NCI-H1930 (cell line): ENCODE data around the gene KDM4B.

Source experiments
- DNase-seq, 2 experiments: peaks; one replicate each; lab custom pipeline; 2025; lab: John Stamatoyannopoulos, UW

Gene KDM4B

DNA sequence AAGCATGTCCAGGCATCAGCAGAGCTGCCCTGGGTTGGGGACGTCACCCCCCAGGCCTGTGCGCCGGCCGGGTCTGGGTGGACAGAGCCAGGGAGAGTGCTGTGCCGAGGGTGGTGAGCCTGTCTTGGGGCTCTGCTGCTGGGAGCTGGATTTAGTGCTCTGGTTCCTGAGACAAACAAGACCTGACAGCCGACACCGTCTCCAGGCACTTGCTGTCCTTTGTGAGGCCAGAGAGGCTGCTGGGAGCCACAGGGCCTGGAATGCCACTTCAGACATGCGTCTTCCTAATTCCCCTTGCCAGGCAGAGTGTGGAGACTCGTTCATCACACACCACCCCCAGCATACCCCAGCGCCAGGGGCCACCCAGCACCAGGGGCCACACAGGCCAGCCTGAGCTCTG is 165.8 kb downstream of the KDM4B start:
- DNase-seq, result no peak

DNA sequence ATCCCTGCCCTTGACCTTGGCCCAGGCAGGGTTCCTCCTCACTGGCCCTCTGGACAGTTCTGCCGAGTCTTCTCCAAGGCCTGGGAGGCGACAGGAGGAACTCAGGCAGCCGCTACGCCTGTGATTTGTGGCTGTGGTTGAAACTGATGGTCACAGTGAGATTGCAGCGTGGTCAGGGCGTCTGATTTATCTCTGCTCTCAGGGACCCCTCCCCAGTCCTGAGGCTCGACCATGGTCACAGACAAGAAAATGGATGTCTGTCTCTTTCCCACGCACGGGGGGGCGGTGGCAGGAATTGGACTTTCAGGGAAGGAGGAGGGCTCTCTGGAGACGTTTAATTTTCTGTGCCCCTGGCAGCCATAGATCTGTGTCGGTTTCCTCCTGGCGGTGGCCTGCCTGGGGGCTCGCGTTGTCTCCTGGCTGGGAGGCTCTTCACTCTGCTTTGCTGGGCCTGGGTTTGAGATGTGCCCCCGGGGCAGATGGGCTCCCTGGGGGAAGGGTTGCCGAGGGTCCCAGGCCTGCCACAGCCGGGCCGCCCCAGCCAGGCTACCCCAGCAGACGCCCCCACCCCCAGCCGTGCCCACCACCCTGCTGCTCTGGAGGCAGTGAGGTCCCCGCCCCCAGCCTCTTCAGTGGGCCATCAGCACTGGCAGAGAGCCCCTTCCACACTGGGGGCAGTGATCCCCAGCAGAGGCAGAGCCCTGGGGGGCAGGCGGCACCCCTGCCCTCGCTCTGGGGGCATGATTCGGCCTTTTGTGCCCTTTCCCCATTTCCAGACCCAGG is 167.4 kb downstream of the KDM4B start:
- no peak for DNase-seq

DNA sequence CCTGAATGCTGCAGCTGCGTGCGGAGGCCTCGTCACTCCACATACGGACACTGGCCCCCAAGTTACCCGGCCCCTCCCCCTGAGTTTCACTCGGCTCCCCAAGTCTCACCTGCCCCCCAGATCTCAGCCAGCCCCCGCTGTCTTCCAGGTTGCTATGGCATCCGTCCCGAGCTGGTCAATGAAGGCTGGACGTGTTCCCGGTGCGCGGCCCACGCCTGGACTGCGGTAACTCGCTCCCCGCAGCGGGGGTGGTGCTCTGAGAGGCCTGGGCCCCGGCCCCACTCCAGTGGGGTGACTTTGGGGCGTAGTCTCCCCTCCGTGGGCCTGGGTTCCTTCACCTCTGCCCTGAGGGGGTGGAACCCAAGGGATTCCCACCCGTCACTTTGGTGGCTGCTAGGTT is 168.2 kb downstream of the KDM4B start:
- no peak for DNase-seq

DNA sequence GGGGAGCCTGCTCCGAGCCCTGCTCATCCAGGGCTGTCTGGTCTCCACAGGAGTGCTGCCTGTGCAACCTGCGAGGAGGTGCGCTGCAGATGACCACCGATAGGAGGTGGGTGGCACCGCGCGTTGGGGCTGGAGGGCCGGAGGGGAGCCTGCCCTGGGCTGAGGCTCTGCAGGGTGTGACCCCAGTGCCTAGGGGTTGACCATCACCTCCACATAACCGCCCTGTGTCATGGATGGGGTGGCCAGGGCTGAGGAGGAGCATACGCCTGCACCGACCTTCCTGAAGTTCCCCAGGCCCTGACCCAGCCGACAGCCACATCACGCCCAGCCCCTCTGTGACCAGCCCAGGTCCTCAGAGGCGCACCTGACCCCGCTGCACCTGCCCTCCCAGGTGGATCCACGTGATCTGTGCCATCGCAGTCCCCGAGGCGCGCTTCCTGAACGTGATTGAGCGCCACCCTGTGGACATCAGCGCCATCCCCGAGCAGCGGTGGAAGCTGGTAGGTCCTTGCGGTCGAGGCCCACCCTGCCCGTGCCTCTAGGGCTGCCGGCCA is 168.7 kb downstream of the KDM4B start:
- DNase-seq, result no peak

DNA sequence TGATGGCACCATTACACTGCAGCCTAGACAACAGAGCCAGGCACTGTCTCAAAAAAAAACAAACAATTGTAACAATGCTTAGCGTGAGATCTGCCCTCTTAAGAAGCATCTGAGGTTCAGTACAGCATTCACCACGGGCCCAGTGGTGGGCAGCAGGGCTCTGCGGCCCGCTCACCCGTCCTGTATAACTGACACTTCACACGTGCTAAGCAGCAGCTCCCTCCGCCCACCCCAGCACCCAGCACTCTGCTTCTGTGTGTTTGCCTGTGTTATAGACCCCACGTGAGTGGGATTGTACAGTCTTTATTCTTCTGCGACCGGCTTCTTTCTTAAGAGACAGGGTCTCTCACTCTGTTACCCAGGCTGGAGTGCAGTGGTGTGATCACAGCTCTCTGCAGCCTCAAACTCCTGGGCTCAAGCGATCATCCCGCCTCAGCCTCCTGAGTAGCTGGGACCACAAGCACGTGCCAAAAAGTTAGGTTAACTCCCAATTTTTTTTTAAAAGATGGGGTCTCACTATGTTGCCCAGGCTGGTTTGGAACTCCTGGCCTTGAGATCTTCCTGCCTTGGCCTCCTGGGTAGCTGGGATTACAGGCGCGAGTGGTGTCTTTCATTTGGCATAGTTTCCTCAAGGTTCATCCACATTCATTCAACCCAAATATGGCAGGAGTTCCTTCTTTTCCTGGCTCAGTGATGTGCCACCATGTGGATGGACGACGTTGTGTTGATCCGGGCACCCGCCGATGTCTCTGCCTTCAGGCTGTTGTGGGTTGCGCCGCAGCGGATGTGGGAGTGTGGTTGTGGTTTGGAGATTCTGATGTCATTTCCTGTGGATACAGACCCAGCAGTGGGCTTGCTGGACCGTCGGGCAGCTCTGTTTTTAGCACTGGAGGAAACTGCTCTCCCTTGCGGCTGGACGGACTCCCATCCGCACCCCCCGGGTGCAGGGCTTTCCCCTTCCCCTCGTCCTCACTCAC is 170.0 kb downstream of the KDM4B start:
- DNase-seq, result no peak

DNA sequence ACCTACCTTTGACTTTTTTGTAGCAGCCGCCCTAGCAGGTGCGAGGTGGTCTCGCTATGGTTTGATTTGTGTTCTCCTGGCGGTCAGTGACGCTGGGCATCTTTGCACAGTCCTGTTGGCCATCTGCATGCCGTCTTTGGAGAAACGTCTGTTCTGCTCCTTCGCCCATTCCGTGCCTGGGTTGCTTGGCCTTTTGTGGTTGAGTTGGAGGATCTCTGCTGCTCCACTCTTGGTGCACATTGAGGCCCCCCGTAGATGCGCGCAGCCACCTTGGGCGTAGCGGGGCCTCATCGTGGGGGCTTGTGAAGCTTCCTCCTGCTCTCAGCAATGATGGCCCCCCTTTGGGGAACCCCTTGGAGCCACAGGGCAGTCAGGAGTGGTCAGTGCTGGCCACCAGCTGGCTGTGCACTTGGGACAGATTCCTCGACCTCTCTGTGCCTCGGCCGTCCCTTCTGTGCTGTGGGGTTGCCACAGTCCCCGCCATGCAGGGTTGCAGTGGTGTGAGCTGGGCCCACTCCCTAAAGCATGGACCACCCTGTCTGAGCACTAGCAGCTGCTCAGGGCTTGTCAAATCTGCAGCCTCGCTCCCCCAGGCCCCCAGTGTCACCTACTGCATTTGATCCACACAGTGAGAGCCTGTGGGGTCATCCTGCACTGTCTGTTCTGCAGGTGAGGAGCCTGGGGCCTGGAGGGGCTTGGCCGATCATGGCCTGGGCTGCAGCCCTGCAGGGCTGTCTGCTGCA is 170.8 kb downstream of the KDM4B start:
- DNase-seq, result no peak

DNA sequence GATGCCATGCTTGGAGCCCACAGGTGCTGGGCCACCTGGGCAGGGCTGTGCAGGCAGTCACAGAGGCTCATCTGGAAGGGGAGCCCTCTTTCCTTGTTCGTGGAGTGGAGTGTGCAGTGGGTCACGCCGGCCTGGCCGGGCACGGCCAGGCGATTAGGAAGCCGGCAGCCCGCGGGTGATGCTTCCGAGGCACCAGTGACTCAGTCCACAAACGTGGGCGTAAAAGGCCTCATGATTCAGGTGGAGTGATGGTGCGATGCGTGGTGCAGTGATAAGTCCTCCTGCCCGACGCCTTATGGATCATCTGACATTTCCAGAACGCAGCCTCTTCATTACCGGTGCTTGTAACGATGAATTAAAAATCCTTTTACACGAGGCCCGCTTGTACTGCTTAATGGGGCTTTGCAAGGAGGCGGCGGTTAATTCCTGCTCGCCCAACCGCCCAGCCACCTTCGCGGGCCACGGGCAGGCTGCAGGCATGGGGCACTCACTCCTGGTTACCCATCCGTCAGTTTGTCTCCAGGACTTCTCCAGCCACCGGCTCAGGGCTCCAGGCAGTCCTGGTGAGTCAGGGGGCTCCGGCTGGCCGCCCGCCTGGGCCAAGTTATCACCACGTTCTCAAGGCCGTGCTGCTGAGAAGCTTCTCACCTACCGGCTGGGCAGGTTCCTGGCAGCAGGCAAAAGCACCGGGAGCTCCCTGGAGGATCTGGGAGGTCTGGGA is 172.4 kb downstream of the KDM4B start:
- no peak for DNase-seq

DNA sequence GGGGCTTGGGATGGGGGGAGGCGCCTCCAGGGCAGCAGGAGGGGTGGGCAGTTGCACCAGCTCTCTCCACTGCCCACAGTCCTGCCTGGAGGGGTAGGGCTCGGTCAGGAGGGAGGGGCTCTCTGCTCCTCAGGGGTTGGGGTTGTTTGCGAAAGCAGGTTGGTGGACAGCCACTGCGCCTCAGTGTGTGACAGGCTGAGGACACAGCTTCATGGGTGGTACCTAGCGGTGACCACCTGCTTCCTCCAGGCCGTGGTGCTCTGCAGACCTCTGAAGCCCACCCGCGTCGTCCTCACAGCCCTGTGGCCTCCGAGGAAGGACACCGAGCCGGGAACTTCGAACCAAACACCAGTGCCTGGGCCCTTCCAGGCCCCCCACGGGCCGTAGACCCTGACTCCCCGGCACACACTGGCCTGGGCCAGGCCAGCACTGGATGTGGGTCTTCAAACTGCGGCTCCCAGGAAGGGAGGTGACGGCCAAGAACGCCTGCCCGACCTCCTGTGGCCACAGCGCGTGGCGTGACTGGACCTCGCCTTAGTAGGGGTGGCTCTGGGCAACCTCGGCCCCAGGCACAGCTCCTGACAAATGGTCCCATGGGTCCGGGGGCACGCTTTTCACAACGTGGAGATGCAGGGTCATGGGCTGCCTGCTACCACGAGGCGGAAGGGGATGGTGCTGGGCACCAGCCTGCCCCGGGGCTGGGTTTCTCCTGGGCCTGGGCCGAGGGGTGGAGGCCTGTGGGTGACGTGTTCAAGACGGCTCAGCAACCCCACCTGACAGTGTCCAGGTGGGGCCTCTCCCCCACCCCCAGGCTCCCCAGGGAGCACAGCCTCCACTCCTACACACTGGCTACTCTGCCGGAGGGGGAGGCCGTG is 173.2 kb downstream of the KDM4B start:
- no peak for DNase-seq

DNA sequence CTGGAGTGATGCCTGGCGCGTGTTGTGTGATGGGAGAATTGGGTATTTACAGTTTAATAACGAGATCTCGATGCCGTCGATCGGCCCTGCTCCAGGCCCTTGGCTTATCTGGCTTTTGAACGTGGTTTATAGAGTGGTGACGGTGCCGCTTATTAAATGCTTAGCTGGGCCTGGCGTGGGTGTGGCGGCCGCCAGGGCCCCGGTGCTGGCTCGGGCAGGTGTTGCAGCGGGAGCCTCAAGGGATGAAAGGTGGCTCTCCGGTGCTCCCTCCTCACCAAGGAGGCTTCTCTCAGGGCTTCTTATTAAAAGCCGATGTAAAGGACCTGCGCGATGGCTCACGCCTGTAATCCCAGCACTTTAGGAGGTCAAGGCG is 173.8 kb downstream of the KDM4B start:
- DNase-seq, result no peak

DNA sequence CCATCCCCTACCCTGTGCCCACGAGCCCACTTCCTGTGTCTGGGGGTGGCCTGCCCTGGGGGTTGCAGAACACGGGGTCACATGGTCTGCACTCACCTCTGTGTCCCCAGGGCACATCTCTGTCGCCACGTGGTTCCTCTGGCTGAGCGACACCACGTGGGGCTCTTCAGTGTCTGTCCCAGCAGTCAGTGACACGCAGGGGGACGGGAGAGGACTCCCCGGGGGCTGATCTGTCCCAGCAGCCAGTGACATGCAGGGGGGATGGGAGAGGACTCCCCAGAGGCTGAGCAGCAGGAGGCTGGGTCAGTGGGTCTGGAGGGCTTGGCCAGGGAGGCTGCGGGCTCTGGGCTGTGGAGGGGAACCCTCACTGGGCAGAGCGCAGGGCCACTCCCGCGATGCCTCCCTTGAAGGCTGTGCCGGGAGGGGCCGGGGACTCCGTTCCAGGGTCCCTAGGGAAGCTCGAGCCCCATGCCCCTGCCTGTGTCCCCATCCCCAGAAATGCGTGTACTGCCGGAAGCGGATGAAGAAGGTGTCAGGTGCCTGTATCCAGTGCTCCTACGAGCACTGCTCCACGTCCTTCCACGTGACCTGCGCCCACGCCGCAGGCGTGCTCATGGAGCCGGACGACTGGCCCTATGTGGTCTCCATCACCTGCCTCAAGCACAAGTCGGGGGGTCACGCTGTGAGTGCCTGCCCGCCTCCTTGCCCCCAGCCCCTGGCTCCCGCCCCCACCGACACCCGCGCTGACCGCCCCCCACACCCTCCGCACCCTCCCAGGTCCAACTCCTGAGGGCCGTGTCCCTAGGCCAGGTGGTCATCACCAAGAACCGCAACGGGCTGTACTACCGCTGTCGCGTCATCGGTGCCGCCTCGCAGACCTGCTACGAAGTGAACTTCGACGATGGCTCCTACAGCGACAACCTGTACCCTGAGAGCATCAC is 174.8 kb downstream of the KDM4B start:
- DNase-seq, result no peak

DNA sequence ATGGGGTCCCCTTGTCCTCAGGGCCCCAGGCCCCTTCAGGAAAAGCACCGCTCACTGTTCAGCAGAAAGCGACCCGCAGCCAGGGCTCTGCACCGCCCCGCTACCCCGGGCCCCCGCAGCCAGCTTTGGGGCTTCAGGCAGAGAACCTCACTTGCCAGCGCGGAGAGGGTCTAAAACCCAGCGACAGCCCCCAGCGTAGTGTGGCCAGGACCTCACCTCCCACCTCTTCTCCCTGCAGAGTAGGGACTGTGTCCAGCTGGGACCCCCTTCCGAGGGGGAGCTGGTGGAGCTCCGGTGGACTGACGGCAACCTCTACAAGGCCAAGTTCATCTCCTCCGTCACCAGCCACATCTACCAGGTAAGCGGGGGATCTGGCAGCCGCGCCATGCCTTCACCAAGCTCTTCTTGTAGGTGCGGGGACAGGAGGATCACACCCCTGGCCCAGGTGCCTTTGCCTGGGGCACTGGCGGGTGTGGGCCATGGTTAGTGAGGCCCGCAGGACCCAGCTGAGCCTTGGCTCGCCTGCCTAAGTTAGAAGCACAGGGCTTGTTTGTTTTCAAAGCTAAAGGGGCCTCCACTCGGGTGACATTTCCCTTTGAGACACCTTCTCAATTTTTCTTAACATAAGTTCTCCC is 175.7 kb downstream of the KDM4B start:
- no peak for DNase-seq

DNA sequence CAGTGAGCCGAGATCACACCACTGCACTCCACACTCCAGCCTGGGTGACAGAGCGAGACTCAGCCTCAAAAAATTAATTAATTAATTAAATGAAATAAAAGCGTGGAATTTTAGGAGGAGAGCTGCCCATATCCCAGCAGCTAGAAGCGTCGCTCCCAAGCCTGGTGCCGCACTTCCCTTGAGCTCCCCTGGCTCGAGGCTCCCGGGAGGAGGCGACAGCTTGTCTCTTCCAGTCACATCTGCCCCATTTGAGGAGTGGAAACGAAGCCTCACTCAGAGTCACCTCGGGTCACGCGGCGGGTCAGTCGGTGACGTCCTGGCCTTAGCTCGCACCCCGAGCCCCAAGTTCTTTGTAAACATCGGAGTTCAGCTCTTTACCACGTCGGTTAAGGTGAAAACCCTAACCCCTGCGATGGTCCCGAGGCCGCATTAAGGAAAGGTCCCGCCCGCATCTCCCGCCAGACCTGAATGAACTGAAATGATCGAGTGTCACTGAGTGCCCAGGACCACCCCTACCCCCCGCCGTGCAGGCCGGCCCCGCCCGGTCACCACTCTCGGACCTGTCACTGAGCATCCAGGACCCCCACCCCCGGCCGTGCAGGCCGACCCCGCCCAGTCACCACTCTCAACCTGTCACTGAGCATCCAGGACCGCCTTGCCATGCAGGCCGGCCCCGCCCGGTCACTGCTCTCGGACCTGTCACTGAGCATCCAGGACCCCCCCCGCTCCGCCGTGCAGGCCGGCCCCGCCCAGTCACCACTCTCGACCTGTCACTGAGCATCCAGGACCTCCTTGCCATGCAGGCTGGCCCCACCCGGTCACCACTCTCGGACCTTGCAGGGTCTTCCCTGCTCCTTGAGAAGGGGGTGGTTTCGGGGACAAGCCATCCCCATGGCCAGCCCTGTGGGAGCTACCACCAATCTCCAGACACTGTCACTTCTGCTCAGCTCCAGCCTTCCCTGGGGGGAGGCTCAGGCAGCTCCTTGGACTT is 176.9 kb downstream of the KDM4B start:
- no peak for DNase-seq

DNA sequence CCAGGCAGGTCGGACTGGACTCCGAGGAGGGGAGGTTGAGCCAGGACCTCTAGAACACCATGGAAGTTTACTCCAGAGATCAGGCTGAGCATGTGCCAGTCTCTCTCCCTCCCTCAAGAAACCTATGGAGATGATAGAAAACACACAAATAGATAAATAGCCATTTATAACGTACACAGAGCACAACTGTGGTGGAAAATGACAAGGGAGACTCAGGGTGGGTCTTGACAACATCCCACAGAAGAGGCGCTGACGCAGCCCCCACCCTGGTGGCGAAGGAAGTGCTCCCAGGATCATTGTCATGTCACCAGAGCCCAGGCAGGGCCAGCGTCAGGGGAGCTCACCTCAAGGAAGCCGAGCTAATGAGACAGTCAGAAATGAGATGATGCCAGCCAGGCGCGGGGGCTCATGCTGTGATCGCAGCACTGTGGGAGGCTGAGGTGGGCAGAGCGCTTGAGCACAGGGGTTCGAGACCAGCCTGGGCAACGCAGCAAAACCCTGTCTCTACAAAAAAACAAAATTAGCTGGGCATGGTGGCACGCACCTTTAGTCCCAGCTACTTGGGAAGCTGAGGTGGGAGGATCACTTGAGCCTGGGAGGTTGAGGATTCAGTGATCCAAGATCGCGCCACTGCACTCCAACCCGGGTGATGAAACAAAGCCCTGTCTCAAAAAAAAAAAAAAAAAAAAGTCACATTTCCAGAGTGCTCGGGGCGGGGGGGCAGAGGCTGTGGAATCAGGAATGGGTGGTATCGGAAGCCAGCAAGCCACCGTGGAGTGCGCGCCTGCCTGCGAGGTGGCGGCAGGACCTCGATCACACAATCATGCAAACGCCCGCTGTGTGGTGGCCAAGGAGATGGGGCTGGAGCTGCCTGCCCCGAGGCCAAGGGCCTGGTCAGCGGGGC is 178.4 kb downstream of the KDM4B start:
- no peak for DNase-seq

DNA sequence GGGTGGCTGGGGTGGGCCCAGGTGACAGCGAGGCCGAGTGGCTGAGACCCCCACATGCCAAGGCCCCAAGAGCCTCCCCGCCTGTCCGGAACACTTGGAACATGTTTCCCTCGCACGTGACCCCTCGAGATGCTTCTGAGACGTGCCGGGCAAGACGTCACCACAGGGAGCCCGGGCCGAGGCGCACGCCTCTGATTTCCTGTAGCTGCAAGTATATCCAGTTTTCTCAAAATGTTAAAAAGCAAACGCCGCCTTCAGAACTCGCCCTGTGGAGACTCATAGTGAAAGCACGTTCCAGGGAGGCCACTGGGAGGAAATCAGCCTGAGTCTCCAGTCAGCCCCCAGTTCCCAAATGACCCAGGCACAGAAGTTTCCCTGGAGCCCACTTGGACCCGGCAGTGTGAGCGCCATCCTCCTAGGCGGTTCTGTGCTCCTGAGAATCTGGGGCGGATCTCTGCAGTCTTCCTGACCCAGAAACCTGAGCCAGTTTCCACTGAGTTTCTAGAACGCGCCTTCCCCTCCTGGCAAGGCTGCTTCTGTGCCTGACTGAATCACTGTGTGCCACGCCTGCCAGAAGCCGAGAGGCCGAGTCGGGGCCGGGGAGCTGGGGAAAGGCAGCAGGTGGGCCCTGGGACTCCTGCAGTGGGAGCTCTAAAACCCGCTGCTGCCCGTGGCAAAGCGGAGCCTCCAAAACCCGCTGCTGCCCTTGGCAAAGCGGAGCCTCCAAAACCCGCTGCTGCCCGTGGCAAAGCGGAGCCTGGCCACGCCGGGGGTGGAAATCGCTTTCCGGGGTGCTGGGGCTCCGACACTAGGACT is 179.3 kb downstream of the KDM4B start:
- DNase-seq, result no peak

DNA sequence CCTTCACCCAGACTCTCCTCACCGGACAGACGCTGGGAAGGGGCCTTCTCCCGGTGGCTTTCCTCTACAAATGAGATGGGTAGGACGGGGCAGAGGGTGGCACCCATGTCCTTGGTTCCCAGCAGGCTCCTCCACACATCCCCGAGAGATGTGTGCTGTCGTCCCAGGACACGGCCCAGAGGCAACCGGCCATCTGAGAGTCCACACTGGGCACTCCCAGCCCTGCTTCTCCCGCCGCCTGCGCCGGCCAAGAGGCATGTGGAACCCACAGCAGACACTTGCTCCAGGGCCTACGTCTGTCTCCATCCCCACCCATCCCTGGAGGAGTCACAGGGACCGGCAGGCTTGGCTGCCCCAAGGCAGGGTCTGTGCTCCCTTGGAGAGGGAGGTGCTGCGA is 179.9 kb downstream of the KDM4B start:
- DNase-seq, result no peak

DNA sequence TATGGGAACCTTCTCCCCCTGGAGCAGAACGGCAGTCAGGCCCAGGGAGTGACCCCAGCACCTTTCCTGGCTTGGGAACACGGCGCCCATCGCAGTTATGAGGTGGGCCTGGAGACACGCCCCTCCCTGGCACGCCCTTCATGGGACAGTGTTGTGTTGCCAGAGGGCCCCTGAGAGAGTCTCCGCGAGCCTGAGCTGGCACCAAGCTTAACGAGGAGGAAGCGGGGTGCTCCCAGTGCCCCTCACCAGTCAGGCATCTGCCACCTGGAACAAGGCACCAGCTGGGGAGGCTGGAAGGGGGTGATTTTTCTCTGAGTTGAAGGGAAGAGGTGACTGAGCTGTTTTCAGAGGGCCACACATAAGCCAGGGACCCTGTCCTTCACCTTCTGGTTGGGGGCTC is 180.6 kb downstream of the KDM4B start:
- no peak for DNase-seq
